HG03558 (cell line): ENCODE data around the gene AGBL1.
"Not testable (repeated sequence)": the region's sequence is repeated elsewhere in the genome, so short reads cannot be mapped to it uniquely, and the experiment has no call there.

Experiments
- ATAC-seq: cut with Tn5 transposase; IDR thresholded peaks from one replicate; pipeline ENCODE4 v1.9.1; 2021; ENCODE audit warnings: moderate number of reproducible peaks; ENCODE audit not compliant: unreplicated experiment; ENCODE audit errors: extremely low read depth

The AGBL1 gene

DNA sequence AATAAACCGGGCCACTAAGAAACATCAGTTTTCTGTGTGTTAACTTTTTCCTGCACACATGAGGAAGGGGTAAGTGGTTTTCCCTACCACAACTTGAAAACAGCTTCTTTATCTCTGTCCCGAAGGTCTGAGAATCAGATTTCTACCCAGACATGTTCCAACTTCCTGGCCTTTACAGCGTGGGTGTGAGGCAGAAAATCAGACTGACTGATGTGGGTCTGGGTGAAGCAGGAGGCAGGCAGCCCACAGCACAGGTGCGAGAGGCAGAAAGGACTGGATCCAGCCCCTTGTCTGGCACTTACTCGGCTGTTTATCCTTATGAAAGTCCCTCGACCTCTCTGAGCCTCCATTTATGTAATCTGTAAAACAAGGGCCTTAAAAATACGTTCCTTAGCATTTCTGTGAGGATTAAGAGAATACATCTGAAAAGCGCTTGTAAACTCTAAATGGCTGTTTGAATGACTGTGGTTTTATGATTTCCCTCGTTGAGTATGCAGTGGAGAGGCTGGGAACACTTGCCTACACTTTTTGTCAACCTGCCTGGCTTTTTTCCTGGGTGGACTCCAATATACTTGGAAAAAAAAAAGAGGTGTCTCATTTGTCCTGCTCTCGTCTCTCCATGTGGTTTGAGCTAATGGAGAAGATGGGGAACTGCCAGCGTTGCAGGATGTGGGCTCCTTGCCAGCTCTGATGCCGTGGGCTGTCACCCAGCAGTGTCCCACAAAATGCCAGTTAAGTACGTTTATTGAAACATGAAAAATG lies 3.1 kb downstream of the AGBL1 start:
- no peak for ATAC-seq

DNA sequence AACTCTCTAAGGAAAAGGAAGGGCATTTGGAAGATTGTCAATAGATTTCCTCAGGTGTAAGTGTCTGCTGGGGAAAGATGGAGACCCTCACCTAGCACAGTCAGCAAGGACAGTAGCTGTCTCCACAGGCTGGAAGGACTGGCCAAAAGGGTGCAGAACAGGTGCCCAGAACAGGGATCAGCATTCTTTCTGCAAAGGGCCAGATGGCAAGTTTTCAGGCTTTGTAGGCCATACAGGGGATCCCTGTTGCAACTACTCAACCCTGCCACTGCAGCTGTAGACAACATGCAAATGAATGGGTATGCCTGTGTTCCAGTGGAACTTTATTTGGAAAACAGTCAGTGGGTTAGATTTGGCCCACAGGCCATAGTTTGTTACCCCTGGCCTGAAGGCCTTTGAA lies 8.1 kb downstream of the AGBL1 start:
- no peak for ATAC-seq

DNA sequence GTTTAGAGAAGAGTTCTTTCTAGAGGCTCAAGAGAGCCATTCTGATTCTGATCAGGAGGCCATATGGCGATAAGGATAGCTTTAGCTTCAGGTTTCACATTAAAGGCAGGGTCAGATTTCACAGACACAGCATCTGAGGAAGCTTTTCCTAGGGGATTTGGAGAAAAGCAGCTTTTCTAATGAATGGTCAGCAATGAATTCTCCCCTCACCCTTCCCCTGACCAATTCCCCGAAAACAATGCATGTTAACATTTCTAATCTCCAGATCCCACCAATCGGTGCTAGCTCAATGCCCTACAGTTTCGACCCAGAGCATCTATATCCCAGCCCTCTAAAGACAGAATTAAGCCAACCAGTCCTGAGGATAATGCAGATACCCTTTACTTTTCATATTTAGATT lies 9.8 kb downstream of the AGBL1 start:
- ATAC-seq = no peak

DNA sequence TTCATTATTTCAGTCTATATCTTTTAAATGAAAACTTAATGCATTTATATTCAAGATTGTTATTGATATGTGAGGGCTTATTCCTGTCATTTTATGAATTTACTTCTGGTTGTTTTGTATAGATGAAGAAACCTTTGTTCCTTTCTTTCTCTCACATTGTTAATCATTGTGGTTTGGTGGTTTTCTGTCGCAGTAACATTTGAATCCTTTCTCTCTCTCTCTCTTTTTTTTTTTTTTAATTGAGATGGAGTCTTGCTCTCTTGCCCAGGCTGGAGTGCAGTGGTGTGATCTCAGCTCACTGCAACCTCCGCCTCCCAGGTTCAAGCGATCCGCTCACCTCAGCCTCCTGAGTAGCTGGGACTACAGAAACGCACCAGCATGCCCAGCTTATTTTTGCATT lies 22.1 kb downstream of the AGBL1 start:
- ATAC-seq = no peak

DNA sequence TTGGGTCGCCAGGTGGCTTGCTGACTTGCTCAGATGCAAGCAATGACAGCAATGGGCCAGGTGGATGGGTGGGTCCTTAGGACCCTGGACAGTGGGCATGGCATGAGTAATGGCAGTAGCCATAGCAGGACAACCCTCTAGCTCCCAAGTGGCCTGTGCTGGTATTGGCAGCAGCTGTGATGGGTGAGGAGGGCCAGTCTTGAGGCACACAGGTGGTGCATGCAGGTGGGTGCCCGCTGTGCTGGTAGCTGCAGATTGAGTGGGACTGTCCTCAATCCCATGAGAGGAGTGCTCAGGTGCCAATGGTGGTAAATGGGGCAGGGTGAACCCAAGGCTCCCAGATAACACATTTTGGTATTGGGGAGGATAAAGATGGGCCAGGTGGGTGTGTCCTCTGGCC lies 24.2 kb downstream of the AGBL1 start:
- ATAC-seq = no peak

DNA sequence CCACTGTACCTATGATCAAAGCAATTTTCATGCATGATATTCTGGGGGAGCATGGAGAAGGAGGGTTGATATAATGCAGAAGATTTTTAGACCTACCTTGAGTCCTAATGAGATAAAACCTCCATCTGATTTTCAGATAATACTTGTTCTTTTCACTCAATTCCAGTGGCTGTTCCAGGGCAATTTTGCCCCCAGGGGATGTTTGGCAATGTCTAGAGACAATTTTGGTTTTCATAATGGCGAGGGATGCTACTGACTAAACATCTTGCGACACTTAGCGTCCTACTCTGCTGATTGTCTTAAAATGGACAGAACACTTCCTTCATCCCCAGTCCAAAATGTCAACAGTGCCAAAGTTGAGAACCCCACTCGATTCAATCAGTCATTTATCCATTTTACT lies 26.6 kb downstream of the AGBL1 start:
- no peak for ATAC-seq

DNA sequence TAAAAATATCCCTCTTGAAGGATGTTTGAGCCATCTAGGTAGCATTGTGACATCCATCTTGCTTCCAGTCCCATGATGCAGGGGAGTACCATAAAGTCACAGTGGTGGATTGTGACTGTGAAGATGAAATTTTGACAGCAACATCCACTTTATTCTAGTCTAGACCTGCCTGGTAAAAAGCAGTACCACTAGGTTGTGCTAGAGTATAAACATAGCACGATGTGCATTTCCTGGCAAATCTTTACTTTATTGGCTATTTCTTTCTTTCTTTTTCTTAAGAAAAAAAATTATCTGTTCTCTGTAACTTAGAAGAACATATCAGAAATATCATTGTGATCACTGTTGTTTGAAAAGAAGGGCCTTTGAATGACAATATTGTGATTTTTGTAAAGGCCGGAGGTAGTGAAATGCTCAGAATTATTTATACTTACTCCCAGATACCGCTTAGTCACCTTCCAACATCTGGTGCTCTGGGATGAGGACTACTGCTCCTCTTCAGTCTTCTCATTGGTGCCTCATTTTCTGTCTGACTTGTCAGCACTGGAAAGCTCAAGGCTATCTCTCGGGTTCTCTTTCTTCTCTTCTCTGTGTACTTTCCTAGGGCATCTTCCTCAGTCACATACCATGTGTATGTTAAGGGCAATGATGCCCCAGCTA lies 35.6 kb downstream of the AGBL1 start:
- ATAC-seq = no peak

DNA sequence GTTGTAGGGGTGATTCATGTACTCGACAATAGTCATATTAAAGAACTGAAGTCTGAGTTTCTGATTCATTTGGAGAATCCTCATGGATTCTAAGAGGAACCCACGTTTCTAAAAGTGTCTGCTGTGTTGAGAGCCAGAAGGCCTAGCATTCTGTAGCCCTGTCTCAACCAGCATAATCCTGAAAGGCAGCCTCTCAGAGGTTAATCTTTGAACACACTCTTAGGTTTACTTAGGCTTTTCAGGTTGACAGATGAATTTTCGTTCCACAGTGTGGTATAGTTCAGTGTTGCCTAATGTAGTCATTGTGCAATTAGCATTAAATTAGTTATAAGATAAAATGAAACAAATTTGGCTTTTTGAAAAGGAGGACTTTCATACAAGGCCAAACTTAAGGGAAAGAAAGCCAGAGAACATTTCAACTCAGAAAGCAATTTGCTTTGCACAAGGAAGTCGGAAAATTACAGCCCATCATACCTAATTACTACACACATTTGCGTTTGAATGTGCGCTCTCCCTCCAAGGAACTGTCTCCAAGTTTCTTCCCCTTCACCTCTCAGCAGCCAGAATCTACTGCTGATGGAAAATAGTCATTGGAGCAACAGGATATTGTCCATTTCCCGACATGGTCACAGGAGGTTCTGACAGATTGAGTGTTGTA lies 42.0 kb downstream of the AGBL1 start:
- ATAC-seq = no peak

DNA sequence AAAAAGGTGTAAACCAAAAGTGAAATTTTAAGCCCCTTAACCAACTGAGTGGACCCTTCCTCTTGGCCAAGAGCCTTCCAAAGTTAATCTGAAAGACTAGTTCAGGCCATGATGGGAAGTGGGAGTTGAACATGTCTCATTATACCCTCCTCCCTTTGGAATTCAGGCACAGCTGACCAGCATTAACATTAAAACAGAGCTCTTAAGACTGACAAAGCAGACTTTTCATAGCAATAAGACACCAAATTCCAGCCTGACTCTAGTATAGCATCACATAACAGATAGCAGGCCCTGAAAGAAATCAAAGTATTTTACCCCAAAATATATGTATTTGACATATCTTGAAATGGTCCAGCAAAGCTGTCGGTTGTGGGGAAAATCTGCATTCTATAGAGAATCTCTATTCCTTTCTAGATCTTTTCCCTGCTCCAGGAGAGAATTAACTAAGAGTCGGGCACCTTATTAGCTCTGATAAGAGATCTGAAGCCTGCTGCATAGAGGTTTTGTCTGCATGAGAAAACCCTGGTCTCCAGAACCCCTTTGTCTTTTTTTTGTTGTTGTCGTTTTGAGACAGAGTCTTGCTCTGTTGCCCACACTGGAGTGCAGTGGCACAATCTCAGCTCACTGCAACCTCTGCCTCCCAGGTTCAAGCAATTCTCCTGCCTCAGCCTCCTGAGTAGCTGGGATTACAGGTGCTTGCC lies 43.2 kb downstream of the AGBL1 start:
- not testable (repeated sequence) for ATAC-seq

DNA sequence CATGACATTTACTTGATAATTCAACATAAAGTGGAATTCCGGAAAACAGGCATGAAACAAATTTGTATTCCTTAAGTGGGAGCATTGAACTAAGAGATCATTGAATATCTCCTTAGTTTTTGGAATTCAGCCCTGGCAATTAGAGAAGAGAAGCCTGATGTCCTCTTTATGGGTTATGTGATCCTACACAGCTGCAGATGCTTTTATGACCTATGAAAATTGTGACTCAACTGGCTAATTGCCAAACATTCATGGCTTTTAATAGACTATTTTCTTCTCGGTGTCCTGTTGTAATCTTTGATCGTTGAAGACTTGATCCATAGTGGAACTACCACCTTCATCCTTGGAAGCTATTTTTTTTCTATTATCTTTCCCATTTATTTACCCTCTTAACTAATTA lies 46.1 kb downstream of the AGBL1 start:
- no peak for ATAC-seq

DNA sequence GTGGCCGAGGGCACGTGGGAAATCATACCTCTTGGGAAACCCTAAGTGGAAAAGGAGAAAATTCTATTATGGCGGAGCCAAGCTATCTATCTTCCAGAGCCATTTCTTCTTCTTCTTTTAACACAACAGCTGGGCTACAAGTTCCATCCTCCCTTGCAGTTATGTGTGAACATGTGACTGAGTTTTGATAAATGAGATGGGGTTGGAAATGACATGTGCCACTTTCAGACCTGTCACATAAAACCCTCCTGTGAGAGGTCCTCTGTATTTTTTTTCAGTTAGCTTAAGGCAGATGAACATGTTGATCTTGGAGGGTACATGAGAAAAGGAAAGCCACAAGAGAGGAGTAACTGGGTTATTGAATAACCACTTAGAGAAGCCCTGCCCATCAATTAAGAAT lies 47.9 kb downstream of the AGBL1 start:
- no peak for ATAC-seq

DNA sequence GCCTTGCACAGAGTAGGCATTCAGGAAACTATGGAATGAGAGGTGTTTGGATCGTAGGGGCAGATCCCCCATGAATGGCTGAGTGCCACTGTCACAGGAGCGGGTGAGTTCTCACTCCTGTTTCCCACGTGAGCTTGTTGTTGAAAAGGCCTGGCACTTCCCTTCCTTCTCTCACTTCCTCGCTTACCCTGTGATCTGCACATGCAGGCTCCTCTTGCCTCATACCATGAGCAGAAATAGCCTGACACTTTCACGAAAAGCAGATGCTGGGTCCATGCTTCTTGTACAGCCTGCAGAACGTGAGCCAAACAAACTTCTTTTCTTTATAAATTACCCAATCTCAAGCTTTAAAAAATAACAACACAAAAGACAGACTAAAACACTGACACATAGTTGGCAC lies 55.4 kb downstream of the AGBL1 start:
- no peak for ATAC-seq

DNA sequence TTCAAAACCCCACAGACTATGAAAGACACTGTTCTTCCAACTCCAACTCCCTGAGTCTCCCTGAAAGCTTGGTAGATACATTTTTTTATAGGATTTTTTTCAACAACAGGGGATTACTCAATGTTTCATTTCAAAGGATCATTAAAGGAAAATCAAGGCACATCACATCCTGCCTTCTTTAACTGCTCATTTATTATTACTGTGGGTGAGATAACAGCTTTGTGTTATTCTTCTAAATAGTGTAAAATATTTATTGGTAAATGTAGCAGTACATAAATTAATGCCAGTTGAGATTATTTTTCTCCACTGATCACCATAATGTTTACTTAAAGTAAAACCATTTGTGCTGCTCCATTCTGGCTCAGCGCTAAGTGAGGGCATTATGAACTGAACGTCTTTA lies 57.2 kb downstream of the AGBL1 start:
- ATAC-seq = no peak

DNA sequence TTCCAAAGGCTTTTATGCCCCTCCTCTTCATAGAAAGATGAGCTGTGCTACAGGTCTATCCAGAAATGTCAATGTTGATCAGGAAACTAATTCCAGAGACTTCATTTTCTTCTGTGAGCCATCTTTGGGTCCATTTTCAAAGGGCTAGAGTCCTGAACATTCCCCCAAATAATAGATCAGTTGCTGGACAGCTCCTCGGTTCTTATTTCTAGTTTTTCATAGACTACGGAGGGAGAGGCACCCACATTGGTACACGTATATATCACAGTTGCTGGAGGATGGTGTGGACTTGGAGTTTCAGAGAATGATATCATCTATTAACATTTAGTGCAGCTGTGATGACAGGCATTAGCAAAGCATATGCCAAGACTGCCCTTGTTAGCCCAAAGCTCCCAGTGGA lies 59.1 kb downstream of the AGBL1 start:
- ATAC-seq = no peak

DNA sequence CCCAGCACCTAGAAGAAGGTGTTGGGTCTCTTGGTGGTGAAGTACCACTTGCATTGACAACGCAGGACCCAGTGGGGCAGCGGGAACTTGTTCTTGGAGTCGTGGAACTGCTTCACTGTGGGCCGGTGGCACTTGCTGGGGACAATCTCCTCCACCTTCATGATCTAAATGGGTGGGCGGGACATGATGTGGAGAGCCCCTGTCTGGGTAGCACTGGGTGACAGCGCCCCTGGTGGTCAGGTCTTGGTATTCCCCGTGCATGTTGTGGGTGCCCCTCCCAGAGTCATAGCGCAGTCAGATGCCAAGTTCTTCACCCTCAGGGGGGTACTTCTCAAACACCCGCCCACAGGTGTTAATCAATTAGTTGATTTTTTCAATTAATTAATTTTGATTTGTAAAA lies 60.2 kb downstream of the AGBL1 start:
- no peak for ATAC-seq

DNA sequence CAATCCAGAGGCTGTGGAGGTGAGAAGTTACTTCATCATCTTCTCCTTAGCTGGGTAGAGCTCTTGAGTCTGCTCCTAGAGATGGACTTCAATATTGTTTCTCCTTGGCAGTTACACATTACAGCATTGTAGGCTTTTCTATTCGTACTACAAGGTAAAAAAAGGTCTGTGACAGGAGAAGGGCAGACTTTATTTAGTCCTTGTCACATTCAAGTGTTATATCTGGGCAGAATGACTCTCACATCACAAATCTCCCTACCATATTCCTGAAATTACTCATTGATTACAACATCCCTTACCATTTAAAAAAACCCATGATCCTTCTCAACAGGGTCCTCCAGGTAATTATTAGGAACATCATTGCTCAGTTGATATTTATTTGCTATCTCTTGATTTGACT lies 75.0 kb downstream of the AGBL1 start:
- ATAC-seq = no peak

DNA sequence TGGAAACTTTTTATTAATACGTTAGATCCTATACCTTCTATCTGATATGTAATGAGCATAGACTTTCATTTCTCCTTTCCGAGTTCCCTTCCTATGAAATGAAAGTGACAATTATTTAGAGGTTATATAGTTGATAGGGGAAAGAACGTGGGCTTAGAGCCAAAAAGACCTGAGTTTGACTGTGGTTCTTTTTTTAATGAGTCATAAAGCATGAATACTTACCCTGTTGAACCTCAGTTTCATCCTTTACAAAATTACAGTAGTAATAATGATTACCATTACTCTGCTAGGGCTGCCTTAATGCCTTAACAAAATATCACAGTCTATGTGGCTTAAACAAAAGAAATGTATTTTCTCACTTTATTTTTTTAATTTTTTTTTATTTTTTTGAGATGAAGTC lies 75.9 kb downstream of the AGBL1 start:
- no peak for ATAC-seq

DNA sequence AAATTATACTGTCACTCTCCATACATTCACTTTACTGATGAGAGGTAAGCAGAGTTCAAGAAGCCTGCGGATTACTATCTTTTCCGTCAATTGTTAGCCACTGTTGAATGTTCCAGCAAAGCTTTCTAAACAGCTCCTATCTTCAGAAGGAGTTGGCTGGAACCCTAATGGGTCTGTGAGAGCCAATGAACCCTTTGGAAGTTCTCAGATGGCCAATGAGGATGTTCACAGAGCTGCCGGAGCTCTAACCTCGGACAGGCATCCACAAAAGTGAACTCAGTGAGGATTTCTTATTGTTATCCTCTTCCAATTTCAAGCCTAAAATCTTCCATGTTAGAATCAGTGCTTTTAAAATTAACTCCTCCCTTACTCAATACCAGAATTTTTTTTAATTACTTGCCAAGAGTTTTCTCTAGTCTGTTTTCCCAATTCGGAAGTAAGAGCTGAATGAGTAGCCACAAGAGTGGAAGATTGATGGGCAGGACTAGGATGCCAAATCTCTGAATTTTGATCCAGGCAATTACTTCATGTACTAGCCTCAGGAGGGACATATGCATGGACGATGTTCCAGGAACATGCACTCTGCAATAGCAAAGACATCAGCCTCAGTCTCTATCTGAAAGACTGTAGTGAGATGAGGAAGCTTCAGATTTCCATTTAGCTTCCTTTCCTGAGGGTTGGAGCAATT lies 78.1 kb downstream of the AGBL1 start:
- ATAC-seq = no peak

DNA sequence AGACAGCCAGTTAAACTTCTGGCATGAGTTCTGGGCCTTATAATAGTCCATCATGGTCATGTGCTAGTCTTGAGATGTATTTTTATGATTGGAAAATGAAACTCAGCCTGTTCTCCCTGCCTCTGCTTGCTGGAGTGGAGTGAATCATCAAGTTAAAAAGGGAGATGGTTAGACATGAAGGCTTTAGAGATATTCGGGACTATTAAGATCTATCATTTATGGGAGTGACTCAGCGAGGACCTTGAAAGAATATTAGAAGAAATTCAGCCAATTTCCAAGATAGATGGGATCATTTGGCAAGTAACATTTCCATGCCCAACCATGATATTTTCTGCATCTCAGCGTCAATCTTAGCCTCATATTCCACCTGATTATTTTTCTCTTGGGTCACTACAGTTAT lies 79.8 kb downstream of the AGBL1 start:
- no peak for ATAC-seq

DNA sequence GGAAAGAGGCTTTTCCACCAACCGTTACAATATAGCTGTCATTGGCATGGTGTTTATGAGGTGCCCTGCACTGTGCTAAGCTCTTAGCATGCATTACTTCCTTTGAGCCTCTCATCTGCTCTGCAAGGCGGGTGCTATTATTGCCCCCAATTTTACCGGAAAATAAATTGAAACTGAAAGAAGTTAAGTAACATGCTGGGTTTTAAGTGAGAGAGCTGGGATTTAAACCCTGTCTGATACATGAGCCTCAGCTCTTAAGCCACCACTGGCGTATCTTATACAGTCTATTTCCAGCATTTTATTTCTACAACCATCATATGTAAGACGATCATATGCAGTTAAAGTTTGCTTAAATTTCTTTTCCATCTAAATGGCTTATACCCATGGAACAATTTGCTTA lies 81.6 kb downstream of the AGBL1 start:
- no peak for ATAC-seq
